Epidermal melanocyte (primary cell): ENCODE data around the gene OLFM2.
"Not testable (repeated sequence)": the region's sequence is repeated elsewhere in the genome, so short reads cannot be mapped to it uniquely, and the experiment has no call there.

Experiments
- DNase-seq: peaks from one replicate; pipeline ENCODE4 v3.0.0; 2011; ENCODE audit warnings: low spot score; ENCODE audit not compliant: insufficient read length

Gene OLFM2

GRCh38 chr19:9834726-9835506 is 101.4 kb downstream of the OLFM2 start, which contains the start of gene PIN1:
Gene PIN1 (plus strand): TSS chr19:9835318. CDS start chr19:9835345, 27 bp downstream.
- DNase-seq = peak; percentile 98

- DNase-seq = no peak
These were observed 102.0 kb downstream of the OLFM2 start for GRCh38 chr19:9834307-9834725.

- no peak for DNase-seq
These were observed 107.7 kb downstream of the OLFM2 start for GRCh38 chr19:9828551-9829063.

- peak; percentile 94 for DNase-seq
These were observed 108.8 kb downstream of the OLFM2 start, which contains the start of gene UBL5 for GRCh38 chr19:9827289-9828238. Gene UBL5 (plus strand): TSS chr19:9827918. CDS start chr19:9828338, 420 bp downstream.

GRCh38 chr19:9823816-9824215 is 112.5 kb downstream of the OLFM2 start:
- DNase-seq = no peak

- DNase-seq = not testable (repeated sequence)
These were observed 116.3 kb downstream of the OLFM2 start for GRCh38 chr19:9820034-9820433.

- peak; percentile 81 for DNase-seq
These were observed 116.8 kb downstream of the OLFM2 start for GRCh38 chr19:9819596-9819909.

GRCh38 chr19:9818734-9819595 is 117.3 kb downstream of the OLFM2 start, which contains the start of gene FBXL12:
Gene FBXL12 (minus strand): TSS chr19:9819079. CDS start chr19:9818813, 266 bp downstream.
- DNase-seq = peak; percentile 86

GRCh38 chr19:9818175-9818733 is 118.1 kb downstream of the OLFM2 start:
- DNase-seq = no peak

GRCh38 chr19:9811139-9811538 is 125.2 kb downstream of the OLFM2 start:
- DNase-seq = no peak

GRCh38 chr19:9808855-9809824 is 127.2 kb downstream of the OLFM2 start:
- DNase-seq = no peak

- no peak for DNase-seq
These were observed 129.5 kb downstream of the OLFM2 start for GRCh38 chr19:9806803-9807202.
